MM.1S (cell line): Measurements from ENCODE around the gene LAMC3.

Source experiments
- CTCF ChIP-seq: fragments of 300-600 bp; sonication (generic); IDR thresholded peaks from 2 replicates; pipeline ENCODE4 v1.5.1; 2016; ENCODE audit warnings: antibody characterized with exemption, low read length, mixed read lengths
- EZH2 ChIP-seq: fragments of 300-600 bp; sonication (generic); optimal IDR thresholded peaks from 2 replicates; pipeline ENCODE3; 2017; ENCODE audit warnings: low read depth, mild to moderate bottlenecking, antibody characterized with exemption, low read length, mixed read lengths

GRCh38 chr9:131053896-131054295 is 44.9 kb downstream of the LAMC3 start:
- TF ChIP-seq EZH2: no peak
- TF ChIP-seq CTCF: no peak
